ENCODE results near the gene IREB2.

DNA sequence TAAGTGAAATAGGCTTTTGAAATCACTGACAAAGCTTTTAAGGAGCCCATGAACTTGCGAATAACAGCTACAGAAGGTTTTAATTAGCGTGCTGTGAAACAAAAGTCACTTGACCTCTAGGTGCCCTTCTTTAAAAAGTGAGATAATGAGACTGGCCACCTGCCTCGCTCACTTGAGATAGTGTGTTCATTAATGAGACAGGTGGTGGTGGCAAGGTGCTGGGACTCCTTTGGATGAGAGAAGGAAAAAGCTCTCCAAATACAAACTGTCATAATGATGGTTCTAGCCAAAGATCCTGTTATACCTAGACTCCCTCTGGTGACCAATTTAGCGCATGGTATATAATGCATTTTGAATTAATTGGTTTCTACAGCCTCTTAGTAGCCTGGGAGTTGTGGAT lies 22.7 kb upstream of the IREB2 start:
- TF ChIP-seq, protein P1, sequence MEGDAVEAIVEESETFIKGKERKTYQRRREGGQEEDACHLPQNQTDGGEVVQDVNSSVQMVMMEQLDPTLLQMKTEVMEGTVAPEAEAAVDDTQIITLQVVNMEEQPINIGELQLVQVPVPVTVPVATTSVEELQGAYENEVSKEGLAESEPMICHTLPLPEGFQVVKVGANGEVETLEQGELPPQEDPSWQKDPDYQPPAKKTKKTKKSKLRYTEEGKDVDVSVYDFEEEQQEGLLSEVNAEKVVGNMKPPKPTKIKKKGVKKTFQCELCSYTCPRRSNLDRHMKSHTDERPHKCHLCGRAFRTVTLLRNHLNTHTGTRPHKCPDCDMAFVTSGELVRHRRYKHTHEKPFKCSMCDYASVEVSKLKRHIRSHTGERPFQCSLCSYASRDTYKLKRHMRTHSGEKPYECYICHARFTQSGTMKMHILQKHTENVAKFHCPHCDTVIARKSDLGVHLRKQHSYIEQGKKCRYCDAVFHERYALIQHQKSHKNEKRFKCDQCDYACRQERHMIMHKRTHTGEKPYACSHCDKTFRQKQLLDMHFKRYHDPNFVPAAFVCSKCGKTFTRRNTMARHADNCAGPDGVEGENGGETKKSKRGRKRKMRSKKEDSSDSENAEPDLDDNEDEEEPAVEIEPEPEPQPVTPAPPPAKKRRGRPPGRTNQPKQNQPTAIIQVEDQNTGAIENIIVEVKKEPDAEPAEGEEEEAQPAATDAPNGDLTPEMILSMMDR (IDR thresholded peaks at IDR 0.05 in 4 of 5, conservative IDR thresholded peaks at IDR 0.05 in 1 of 5), result no peak
- TF ChIP-seq POLR2A (IDR thresholded peaks at IDR 0.05), result no peak

All from gastrocnemius medialis (tissue), 4 donors.